DND-41 (cell line): Measurements from ENCODE around the gene RMND5B.

Source experiments
- EZH2 ChIP-seq: IDR thresholded peaks from 3 replicates; pipeline ENCODE4 v1.6.1; 2012; ENCODE audit warnings: borderline replicate concordance, low read depth, mild to moderate bottlenecking, moderate library complexity, low read length, inconsistent platforms; ENCODE audit not compliant: severe bottlenecking
- TF ChIP-seq, protein P1 (sequence below): IDR thresholded peaks from 2 replicates; pipeline ENCODE4 v1.5.1; 2012; ENCODE audit warnings: borderline replicate concordance, low read length, moderate library complexity, mild to moderate bottlenecking; ENCODE audit not compliant: poor library complexity, severe bottlenecking; ENCODE audit errors: extremely low read depth

DNA sequence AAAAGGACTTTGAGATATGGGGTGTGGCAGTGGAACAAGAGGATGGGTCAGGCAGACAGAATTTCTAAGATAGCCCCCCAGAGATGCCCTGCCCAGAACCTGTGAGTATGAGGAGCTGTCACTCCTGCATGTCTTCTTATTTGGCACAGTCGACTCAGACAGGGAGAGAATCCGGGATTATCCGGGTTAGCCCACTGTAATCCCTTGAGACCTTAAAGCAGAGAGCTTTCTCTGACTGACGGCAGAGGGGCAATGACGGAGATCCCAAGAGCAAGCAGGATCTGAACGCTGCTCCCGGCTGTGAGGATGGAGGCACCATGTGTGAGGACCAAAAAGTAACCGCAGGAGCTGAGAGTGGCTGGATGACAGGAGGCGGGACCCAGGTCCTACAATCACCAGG is 31.7 kb downstream of the RMND5B start:
- TF ChIP-seq, protein P1, sequence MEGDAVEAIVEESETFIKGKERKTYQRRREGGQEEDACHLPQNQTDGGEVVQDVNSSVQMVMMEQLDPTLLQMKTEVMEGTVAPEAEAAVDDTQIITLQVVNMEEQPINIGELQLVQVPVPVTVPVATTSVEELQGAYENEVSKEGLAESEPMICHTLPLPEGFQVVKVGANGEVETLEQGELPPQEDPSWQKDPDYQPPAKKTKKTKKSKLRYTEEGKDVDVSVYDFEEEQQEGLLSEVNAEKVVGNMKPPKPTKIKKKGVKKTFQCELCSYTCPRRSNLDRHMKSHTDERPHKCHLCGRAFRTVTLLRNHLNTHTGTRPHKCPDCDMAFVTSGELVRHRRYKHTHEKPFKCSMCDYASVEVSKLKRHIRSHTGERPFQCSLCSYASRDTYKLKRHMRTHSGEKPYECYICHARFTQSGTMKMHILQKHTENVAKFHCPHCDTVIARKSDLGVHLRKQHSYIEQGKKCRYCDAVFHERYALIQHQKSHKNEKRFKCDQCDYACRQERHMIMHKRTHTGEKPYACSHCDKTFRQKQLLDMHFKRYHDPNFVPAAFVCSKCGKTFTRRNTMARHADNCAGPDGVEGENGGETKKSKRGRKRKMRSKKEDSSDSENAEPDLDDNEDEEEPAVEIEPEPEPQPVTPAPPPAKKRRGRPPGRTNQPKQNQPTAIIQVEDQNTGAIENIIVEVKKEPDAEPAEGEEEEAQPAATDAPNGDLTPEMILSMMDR: no peak
- no peak for TF ChIP-seq EZH2
